Renal pelvis (tissue), 12 donors: Measurements from ENCODE around the gene CLDN6. TPM values are rescaled to one million over a fixed set of nuclear protein-coding genes. Genes with fewer than 3 reads are reported as not detected.
"Not testable (repeated sequence)": the region's sequence is repeated elsewhere in the genome, so short reads cannot be mapped to it uniquely, and the experiment has no call there.

Experiments used
- DNase-seq: peaks from one replicate; pipeline ENCODE4 v3.0.0-alpha.2; 2013
- long read RNA-seq, 16 experiments: transcript quantifications; one replicate each; lab custom pipeline, GENCODE V29; 2026
- polyA plus RNA-seq, 3 donors: library from polyadenylated mRNA; unstranded; fragments of 120-200 nt; gene quantifications; one replicate each; pipeline ENCODE4 v1.2.1, GENCODE V29; 2013; ENCODE audit not compliant: insufficient read length in 3 of 3

Gene CLDN6
- polyA plus RNA-seq: 10 to 100 TPM; 36.5 to 44.7 (median 38.9) TPM
- long read RNA-seq, donor 1, transcript CLDN6-201 (2 exons, 1,369 nt): major isoform, 21 of 21 reads
- long read RNA-seq, donor 1, partial matches to known transcripts: 0 of 21 reads
- long read RNA-seq, donor 1, other reads (novel, unspliced or antisense): 0 of 21 reads
- long read RNA-seq, donor 2, transcript CLDN6-201 (2 exons, 1,369 nt): major isoform, 23 of 56 reads
- long read RNA-seq, donor 2, partial matches to known transcripts: 33 of 56 reads
- long read RNA-seq, donor 2, other reads (novel, unspliced or antisense): 0 of 56 reads
- long read RNA-seq, donor 3, transcript CLDN6-201 (2 exons, 1,369 nt): major isoform, 15 of 16 reads
- long read RNA-seq, donor 3, partial matches to known transcripts: 0 of 16 reads
- long read RNA-seq, donor 3, other reads (novel, unspliced or antisense): 0 of 16 reads
- long read RNA-seq, donor 4, transcript CLDN6-201 (2 exons, 1,369 nt): major isoform, 28 of 67 reads
- long read RNA-seq, donor 4, partial matches to known transcripts: 39 of 67 reads
- long read RNA-seq, donor 4, other reads (novel, unspliced or antisense): 0 of 67 reads
- long read RNA-seq, donor 5, transcript CLDN6-201 (2 exons, 1,369 nt): major isoform, 9 of 9 reads
- long read RNA-seq, donor 5, partial matches to known transcripts: 0 of 9 reads
- long read RNA-seq, donor 5, other reads (novel, unspliced or antisense): 0 of 9 reads
- long read RNA-seq, donor 6, transcript CLDN6-201 (2 exons, 1,369 nt): major isoform, 28 of 28 reads
- long read RNA-seq, donor 6, partial matches to known transcripts: 0 of 28 reads
- long read RNA-seq, donor 6, other reads (novel, unspliced or antisense): 0 of 28 reads
- long read RNA-seq, donor 7, transcript CLDN6-201 (2 exons, 1,369 nt): major isoform, 23 of 102 reads
- long read RNA-seq, donor 7, partial matches to known transcripts: 32 of 102 reads
- long read RNA-seq, donor 7, other reads (novel, unspliced or antisense): 47 of 102 reads
- long read RNA-seq, donor 8, partial matches to known transcripts: 0 of 1 reads
- long read RNA-seq, donor 8, other reads (novel, unspliced or antisense): 0 of 1 reads
- long read RNA-seq, donor 9, transcript CLDN6-201 (2 exons, 1,369 nt): major isoform, 17 of 17 reads
- long read RNA-seq, donor 9, partial matches to known transcripts: 0 of 17 reads
- long read RNA-seq, donor 9, other reads (novel, unspliced or antisense): 0 of 17 reads
- long read RNA-seq, donor 10, transcript CLDN6-201 (2 exons, 1,369 nt): major isoform, 16 of 16 reads
- long read RNA-seq, donor 10, partial matches to known transcripts: 0 of 16 reads
- long read RNA-seq, donor 10, other reads (novel, unspliced or antisense): 0 of 16 reads
- long read RNA-seq, donor 11, transcript CLDN6-201 (2 exons, 1,369 nt): major isoform, 12 of 19 reads
- long read RNA-seq, donor 11, partial matches to known transcripts: 0 of 19 reads
- long read RNA-seq, donor 11, other reads (novel, unspliced or antisense): 7 of 19 reads
- long read RNA-seq, donor 12, transcript CLDN6-201 (2 exons, 1,369 nt): major isoform, 23 of 25 reads
- long read RNA-seq, donor 12, partial matches to known transcripts: 0 of 25 reads
- long read RNA-seq, donor 12, other reads (novel, unspliced or antisense): 0 of 25 reads
- long read RNA-seq, donor 13, transcript CLDN6-201 (2 exons, 1,369 nt): major isoform, 11 of 11 reads
- long read RNA-seq, donor 13, partial matches to known transcripts: 0 of 11 reads
- long read RNA-seq, donor 13, other reads (novel, unspliced or antisense): 0 of 11 reads
- long read RNA-seq, donor 14: 0 reads
- long read RNA-seq, donor 15: 0 reads
- long read RNA-seq, donor 16, transcript CLDN6-201 (2 exons, 1,369 nt): major isoform, 25 of 25 reads
- long read RNA-seq, donor 16, partial matches to known transcripts: 0 of 25 reads
- long read RNA-seq, donor 16, other reads (novel, unspliced or antisense): 0 of 25 reads

- DNase-seq: no peak
Observed at GRCh38 chr16:3017794-3018506, at the start of gene CLDN6. Gene CLDN6 (minus strand): TSS chr16:3018183. CDS start chr16:3016021, 2,162 bp downstream.

- no peak for DNase-seq
Observed at GRCh38 chr16:3066440-3066748, 48.4 kb upstream of the CLDN6 start.

GRCh38 chr16:3065742-3066439 lies 47.9 kb upstream of the CLDN6 start:
- DNase-seq: no peak

- peak; percentile 44 for DNase-seq
Observed at GRCh38 chr16:3065069-3065741, 47.2 kb upstream of the CLDN6 start, which contains the start of gene IL32. Gene IL32 (plus strand): TSS chr16:3065640. CDS start chr16:3065812, 172 bp downstream.

GRCh38 chr16:3063625-3064386 lies 45.8 kb upstream of the CLDN6 start:
- no peak for DNase-seq

- DNase-seq: no peak
Observed at GRCh38 chr16:3062553-3062952, 44.6 kb upstream of the CLDN6 start.

- DNase-seq: no peak
Observed at GRCh38 chr16:3060339-3061127, 42.5 kb upstream of the CLDN6 start.

GRCh38 chr16:3059723-3060242 lies 41.8 kb upstream of the CLDN6 start:
- no peak for DNase-seq

GRCh38 chr16:3059041-3059722 lies 41.2 kb upstream of the CLDN6 start:
- DNase-seq: peak; percentile 89

GRCh38 chr16:3058139-3059030 lies 40.4 kb upstream of the CLDN6 start:
- peak; percentile 42 for DNase-seq

GRCh38 chr16:3057181-3058138 lies 39.5 kb upstream of the CLDN6 start:
- DNase-seq: no peak

GRCh38 chr16:3056336-3057180 lies 38.6 kb upstream of the CLDN6 start:
- DNase-seq: no peak

GRCh38 chr16:3055734-3056115 lies 37.7 kb upstream of the CLDN6 start:
- DNase-seq: not testable (repeated sequence)
